H9 (cell line): Measurements from ENCODE around the gene ST6GALNAC6. TPM values are rescaled to one million over a fixed set of nuclear protein-coding genes. Genes with fewer than 3 reads are reported as not detected.

ENCODE experiments used
- DNase-seq: peaks from one replicate; pipeline ENCODE4 v3.0.0-alpha.2; 2017
- H2AFZ ChIP-seq: one replicate; pipeline ENCODE4 v1.6.1; 2013; ENCODE audit warnings: mild to moderate bottlenecking, low read length, control low read depth, moderate library complexity
- H2AK5ac ChIP-seq: 2 replicates; pipeline ENCODE4 v1.6.1; 2013; ENCODE audit warnings: low read length, control low read depth, mixed read lengths; ENCODE audit not compliant: insufficient read length
- H2BK120ac ChIP-seq: one replicate; pipeline ENCODE4 v1.6.1; 2013; ENCODE audit warnings: low read depth, mild to moderate bottlenecking, low read length, control low read depth, inconsistent platforms; ENCODE audit not compliant: poor library complexity, severe bottlenecking
- H2BK12ac ChIP-seq: 2 replicates; pipeline ENCODE4 v1.6.1; 2013; ENCODE audit warnings: low read length, control low read depth, mixed read lengths, low read depth; ENCODE audit not compliant: insufficient read length
- H2BK15ac ChIP-seq: 2 replicates; pipeline ENCODE4 v1.6.1; 2013; ENCODE audit warnings: low read depth, low read length, control low read depth
- H2BK20ac ChIP-seq: one replicate; pipeline ENCODE4 v1.6.1; 2013; ENCODE audit warnings: low read depth, mild to moderate bottlenecking, low read length, control low read depth, inconsistent platforms; ENCODE audit not compliant: poor library complexity, severe bottlenecking
- H2BK5ac ChIP-seq: 2 replicates; pipeline ENCODE4 v1.6.1; 2013; ENCODE audit warnings: low read length, control low read depth, mixed read lengths; ENCODE audit not compliant: insufficient read length
- H3K14ac ChIP-seq: 2 replicates; pipeline ENCODE4 v1.6.1; 2013; ENCODE audit warnings: low read length, control low read depth; ENCODE audit not compliant: insufficient read depth
- H3K18ac ChIP-seq: 2 replicates; pipeline ENCODE4 v1.6.1; 2013; ENCODE audit warnings: low read depth, mild to moderate bottlenecking, mixed read lengths, low read length, control low read depth; ENCODE audit not compliant: insufficient read length
- H3K23ac ChIP-seq: 2 replicates; pipeline ENCODE4 v1.6.1; 2013; ENCODE audit warnings: low read length, control low read depth, mixed read lengths, low read depth; ENCODE audit not compliant: insufficient read length
- H3K23me2 ChIP-seq: 2 replicates; pipeline ENCODE4 v1.6.1; 2013; ENCODE audit warnings: low read depth, mild to moderate bottlenecking, mixed read lengths, low read length, control low read depth; ENCODE audit not compliant: insufficient read length, poor library complexity, severe bottlenecking
- H3K27ac ChIP-seq: 2 replicates; pipeline ENCODE4 v1.5.1; 2013; ENCODE audit warnings: low read length, control low read depth, mixed read lengths, low read depth; ENCODE audit not compliant: insufficient read length
- H3K27me3 ChIP-seq: 2 replicates; pipeline ENCODE4 v1.6.1; 2013; ENCODE audit warnings: low read length, control low read depth, inconsistent platforms; ENCODE audit not compliant: insufficient read depth
- H3K4ac ChIP-seq: 2 replicates; pipeline ENCODE4 v1.6.1; 2013; ENCODE audit warnings: low read depth, mild to moderate bottlenecking, control low read depth, inconsistent platforms, low read length, moderate library complexity
- H3K4me1 ChIP-seq: 2 replicates; pipeline ENCODE4 v1.6.1; 2013; ENCODE audit warnings: low read length, control low read depth, inconsistent platforms; ENCODE audit not compliant: insufficient read depth
- H3K4me2 ChIP-seq: 2 replicates; pipeline ENCODE4 v1.6.1; 2013; ENCODE audit warnings: low read length, control low read depth, mixed read lengths; ENCODE audit not compliant: insufficient read length, insufficient read depth
- H3K56ac ChIP-seq: 2 replicates; pipeline ENCODE4 v1.6.1; 2013; ENCODE audit warnings: low read depth, mild to moderate bottlenecking, mixed read lengths, low read length, control low read depth; ENCODE audit not compliant: insufficient read length
- H3K79me1 ChIP-seq: 2 replicates; pipeline ENCODE4 v1.6.1; 2013; ENCODE audit warnings: low read depth, mild to moderate bottlenecking, moderate library complexity, low read length, control low read depth, inconsistent platforms; ENCODE audit not compliant: insufficient read depth, poor library complexity, severe bottlenecking
- H3K79me2 ChIP-seq: 2 replicates; pipeline ENCODE4 v1.6.1; 2013; ENCODE audit warnings: low read length, control low read depth, inconsistent platforms; ENCODE audit not compliant: insufficient read depth
- H3K9ac ChIP-seq: 2 replicates; pipeline ENCODE4 v1.6.1; 2013; ENCODE audit warnings: low read length, control low read depth, mixed read lengths; ENCODE audit not compliant: insufficient read length; ENCODE audit errors: extremely low read depth
- H3K9me3 ChIP-seq: one replicate; pipeline ENCODE4 v1.6.1; 2013; ENCODE audit warnings: low read depth, low read length, inconsistent platforms; ENCODE audit not compliant: control insufficient read depth
- H3T11ph ChIP-seq: one replicate; pipeline ENCODE4 v1.6.1; 2013; ENCODE audit warnings: mild to moderate bottlenecking, low read length, control low read depth, inconsistent platforms
- H4K20me1 ChIP-seq: one replicate; pipeline ENCODE4 v1.6.1; 2013; ENCODE audit not compliant: control insufficient read depth, insufficient read length, insufficient read depth
- H4K5ac ChIP-seq: 2 replicates; pipeline ENCODE4 v1.6.1; 2013; ENCODE audit warnings: low read depth, mild to moderate bottlenecking, mixed read lengths, low read length, control low read depth; ENCODE audit not compliant: insufficient read length
- H4K8ac ChIP-seq: replicated peaks from 2 replicates; pipeline ENCODE4 v1.6.1; 2013; ENCODE audit warnings: low read length, control low read depth, mixed read lengths, low read depth; ENCODE audit not compliant: insufficient read length
- H4K91ac ChIP-seq: 2 replicates; pipeline ENCODE4 v1.6.1; 2013; ENCODE audit warnings: low read depth, mild to moderate bottlenecking, moderate library complexity, mixed read lengths, low read length, control low read depth; ENCODE audit not compliant: insufficient read length
- H3K27ac Mint-ChIP-seq, 3 experiments: 2 replicates in 2 of 3; 3 replicates in 1 of 3; pipeline ENCODE4 v1.8.0; 2020 to 2021; ENCODE audit warnings: mixed read lengths in 3 of 3, mild to moderate bottlenecking in 1 of 3, moderate library complexity in 1 of 3
- H3K27me3 Mint-ChIP-seq: 2 replicates; pipeline ENCODE4 v1.8.0; 2021; ENCODE audit warnings: low read depth, mild to moderate bottlenecking, moderate library complexity, mixed read lengths
- H3K36me3 Mint-ChIP-seq, 3 experiments: 2 replicates in 2 of 3; 3 replicates in 1 of 3; pipeline ENCODE4 v1.8.0; 2020 to 2021; ENCODE audit warnings: low read depth in 3 of 3, mixed read lengths in 3 of 3; ENCODE audit not compliant: insufficient read depth in 1 of 3
- H3K4me1 Mint-ChIP-seq, 2 experiments: 2 replicates each; pipeline ENCODE4 v1.8.0; 2020; ENCODE audit warnings: mixed read lengths in 2 of 2
- H3K4me3 Mint-ChIP-seq, 2 experiments: 2 replicates in 1 of 2; 3 replicates in 1 of 2; pipeline ENCODE4 v1.8.0; 2020 to 2021; ENCODE audit warnings: mild to moderate bottlenecking in 2 of 2, mixed read lengths in 2 of 2, moderate library complexity in 1 of 2
- H3K9me3 Mint-ChIP-seq, 2 experiments: 2 replicates in 1 of 2; 3 replicates in 1 of 2; pipeline ENCODE4 v1.8.0; 2020; ENCODE audit warnings: mild to moderate bottlenecking in 2 of 2, mixed read lengths in 2 of 2, moderate library complexity in 1 of 2
- WGBS: extraction: QIAGEN DNeasy Blood & Tissue Kit; methylation state at CpG from one replicate; pipeline ENCODE4 v1.1.7; 2013; ENCODE audit warnings: missing lambda C conversion rate, low lambda C conversion rate, mixed read lengths; ENCODE audit not compliant: insufficient read length; ENCODE audit errors: extremely low coverage; 5-methylcytosine and 5-hydroxymethylcytosine counted together
- total RNA-seq: library from RNA; stranded (reverse); gene quantifications from 2 replicates; pipeline ENCODE4 v1.2.1, GENCODE V29; 2021
- TF ChIP-seq, protein P1 (sequence below): fragments of 200-600 bp; sonication (generic); conservative IDR thresholded peaks from 3 replicates; pipeline ENCODE4 v1.8.0; 2021; ENCODE audit warnings: antibody characterized with exemption, mild to moderate bottlenecking

ST6GALNAC6 gene
- total RNA-seq, 1 experiment from 2014 or later = 29.8 TPM

DNA sequence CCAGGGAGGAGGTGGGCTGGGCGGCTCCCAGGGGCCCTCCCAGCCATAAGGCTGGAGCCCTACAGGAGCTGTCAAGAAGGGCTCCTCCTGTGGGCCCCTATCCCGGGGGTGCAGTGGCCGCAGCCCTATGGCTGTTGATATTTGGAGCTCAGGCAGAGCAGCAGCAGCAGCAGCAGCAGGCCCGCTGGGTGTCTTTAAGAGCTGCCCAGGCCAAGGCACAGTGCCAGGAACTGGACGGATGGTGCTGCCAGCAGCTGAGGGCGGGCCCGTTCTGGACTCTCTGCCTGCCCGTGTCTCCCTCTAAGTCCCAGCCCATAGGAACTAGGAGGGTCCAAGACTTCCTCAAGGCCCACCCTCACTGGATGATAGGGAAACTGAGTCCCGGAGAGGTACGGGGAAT, 25.5 kb downstream of the ST6GALNAC6 start:
- Histone ChIP-seq H3K79me2 (no peaks in the 10 kb centered on the region), H2BK20ac (no peak overlapping the region), H2BK120ac (no peak overlapping the region), H2BK12ac (no peak overlapping the region), H3K27me3 (no peaks in the 10 kb centered on the region), H3K9ac (no peak overlapping the region), H2AFZ (no peak overlapping the region), H4K20me1 (no peaks in the 10 kb centered on the region), H3K56ac (no peak overlapping the region), H3K9me3 (no peaks in the 10 kb centered on the region), H3K23me2 (peaks cover 12% of the 10 kb centered on the region), H3K4me1 (no peaks in the 10 kb centered on the region), H3K79me1 (no peaks in the 10 kb centered on the region), H3K14ac (no peak overlapping the region), H3T11ph (no peak overlapping the region), H2BK5ac (no peak overlapping the region), H4K8ac (no peak overlapping the region), H4K91ac (no peak overlapping the region), H3K27ac (no peak overlapping the region), H4K5ac (no peak overlapping the region), H3K4me2 (no peak overlapping the region), H3K23ac (no peak overlapping the region), H2AK5ac (no peak overlapping the region), H3K4ac (no peak overlapping the region), H2BK15ac (no peak overlapping the region), H3K18ac (no peak overlapping the region)
- H3K36me3 Mint-ChIP-seq = peaks cover 0 to 6% (median 0%) of the 10 kb centered on the region in 3 experiments; a peak in 3 of 7 replicates
- no peak overlapping the region; a peak in 1 of 7 replicates for H3K27ac Mint-ChIP-seq
- H3K27me3 Mint-ChIP-seq = no peaks in the 10 kb centered on the region
- H3K4me3 Mint-ChIP-seq = no peak overlapping the region
- no peaks in the 10 kb centered on the region for H3K9me3 Mint-ChIP-seq
- H3K4me1 Mint-ChIP-seq = peaks cover 2 to 16% of the 10 kb centered on the region in 2 experiments; a peak in 3 of 4 replicates
- no CpG with 5 or more reads among the region's 10 CpGs for WGBS
- DNase-seq = no peak
- TF ChIP-seq, protein P1, sequence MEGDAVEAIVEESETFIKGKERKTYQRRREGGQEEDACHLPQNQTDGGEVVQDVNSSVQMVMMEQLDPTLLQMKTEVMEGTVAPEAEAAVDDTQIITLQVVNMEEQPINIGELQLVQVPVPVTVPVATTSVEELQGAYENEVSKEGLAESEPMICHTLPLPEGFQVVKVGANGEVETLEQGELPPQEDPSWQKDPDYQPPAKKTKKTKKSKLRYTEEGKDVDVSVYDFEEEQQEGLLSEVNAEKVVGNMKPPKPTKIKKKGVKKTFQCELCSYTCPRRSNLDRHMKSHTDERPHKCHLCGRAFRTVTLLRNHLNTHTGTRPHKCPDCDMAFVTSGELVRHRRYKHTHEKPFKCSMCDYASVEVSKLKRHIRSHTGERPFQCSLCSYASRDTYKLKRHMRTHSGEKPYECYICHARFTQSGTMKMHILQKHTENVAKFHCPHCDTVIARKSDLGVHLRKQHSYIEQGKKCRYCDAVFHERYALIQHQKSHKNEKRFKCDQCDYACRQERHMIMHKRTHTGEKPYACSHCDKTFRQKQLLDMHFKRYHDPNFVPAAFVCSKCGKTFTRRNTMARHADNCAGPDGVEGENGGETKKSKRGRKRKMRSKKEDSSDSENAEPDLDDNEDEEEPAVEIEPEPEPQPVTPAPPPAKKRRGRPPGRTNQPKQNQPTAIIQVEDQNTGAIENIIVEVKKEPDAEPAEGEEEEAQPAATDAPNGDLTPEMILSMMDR = no peak
